Amniotic epithelial cell (primary cell): ENCODE results near the gene PRSS21.

Source experiments
- DNase-seq: peaks from one replicate; pipeline ENCODE4 v3.0.0-alpha.2; 2010; ENCODE audit warnings: low read depth

Gene PRSS21

DNA sequence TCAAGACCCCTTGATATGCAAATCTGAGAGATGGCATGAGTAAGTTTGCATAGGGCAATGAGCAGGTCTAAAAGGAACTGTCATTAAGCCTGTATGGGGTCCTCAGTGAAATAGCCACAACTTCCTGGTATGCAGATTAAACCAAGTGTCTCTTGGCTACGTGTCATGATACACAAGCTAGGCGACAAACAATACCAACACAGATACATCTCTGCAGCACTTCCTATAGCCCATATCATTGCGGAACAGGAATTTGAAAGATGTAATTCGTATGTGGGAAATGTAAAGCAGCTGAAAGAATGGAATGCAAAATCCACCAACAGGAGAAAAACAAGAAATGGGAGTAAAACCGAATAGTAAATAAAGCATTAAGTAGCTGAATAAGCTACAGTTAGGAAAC, 28.1 kb downstream of the PRSS21 start:
- DNase-seq, result no peak

GRCh38 chr16:2846511-2847310, 29.7 kb downstream of the PRSS21 start:
- peak; percentile 96 for DNase-seq

DNA sequence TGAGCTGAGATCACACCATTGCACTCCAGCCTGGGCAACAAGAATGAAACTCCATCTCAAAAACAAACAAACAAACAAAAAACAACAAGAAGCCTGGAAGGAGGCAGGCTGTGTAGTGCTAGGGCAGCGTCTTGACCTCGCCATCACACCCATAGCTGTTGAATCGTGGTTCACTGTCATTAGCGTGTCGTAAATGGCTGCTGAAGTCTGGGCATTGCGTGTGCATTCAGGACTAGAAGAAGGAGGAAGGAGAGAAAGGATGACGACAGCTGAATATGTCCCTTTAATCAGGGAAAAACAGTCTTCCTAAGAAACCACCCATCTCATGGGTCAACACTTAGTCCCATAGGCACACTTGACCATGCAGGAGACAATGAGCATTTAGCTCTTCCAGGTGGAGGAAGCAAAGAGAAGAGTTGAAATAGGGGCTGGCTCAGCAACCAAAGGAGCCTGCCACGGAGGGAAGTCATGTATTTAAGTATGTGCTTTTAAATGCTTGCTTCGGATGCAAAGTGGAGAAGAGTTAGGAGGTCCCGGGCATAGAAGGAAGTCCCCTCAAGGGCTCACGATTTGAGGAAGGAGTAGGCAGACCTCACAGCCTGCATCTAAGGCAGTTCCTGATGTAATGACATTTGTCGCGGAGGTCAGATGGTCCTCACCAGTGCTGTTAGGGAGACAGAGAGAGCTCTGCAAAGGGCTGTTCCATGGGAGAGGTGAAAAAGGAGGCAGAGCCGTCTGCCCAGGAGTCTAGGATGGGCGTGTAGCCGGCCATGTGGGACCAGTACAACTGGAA, 32.1 kb downstream of the PRSS21 start:
- DNase-seq, result no peak

DNA sequence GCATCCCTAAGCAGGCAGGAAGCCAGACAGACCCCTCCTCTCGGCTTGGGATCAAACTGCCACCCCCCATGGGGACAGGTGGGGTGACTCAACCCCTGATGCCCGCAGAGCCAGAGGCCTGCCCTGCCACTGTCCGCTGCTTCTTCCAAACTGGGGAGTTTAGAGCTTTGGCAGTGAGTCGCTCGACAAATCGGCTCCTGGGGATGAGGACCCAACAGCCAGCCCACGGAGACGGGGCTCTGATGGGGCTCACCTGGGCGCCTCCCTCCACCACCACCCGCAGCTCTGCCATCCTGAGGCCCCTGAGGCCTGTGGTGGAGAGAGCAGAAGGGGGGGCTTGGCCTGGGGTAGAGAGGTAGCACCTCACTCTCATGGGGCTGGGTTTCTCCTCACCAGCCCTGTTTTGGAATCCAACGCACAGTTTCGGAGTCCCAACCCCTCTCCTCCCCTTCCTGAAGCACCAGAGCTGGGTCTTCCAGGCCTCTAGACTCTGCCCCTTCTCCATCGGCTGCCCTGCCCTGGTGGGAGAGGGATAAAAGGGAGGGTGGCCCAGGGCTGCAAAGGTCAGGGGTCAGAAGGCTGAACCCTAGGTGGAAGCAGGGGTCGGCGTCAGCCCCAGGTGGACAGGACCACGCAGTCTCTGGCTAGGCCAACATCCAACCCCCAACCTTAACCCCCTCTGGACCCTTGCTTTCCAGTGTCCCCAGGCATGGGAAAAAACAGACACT, 35.1 kb downstream of the PRSS21 start:
- no peak for DNase-seq

- DNase-seq, result no peak
These were observed 35.9 kb downstream of the PRSS21 start for GRCh38 chr16:2852731-2853507.

DNA sequence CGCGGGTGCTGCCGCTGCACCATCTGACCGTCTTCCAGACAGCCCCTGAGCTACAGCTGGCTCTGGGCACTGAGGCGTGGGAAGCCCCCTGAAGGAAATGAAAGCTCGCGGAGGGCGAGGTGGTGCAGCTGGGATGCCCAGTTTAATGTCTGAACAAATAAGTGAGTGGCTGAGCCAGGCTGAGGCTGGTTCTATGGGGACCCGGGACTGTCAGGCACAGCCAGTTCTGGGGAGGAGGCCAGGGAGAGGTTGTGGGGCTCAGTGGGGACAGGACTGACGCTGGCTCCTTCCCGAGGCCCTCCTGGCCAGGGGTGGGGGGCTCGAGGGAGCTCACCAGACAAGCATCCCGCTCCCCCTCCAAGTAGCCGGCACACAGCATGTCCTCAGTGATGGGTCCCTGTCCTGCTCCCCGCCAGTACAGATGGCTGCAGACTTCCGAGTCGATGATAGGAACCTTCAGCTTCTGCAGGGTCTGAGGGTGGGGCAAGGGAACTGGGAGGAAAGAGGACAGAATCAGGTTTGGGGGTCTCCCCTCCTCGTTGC, 36.6 kb downstream of the PRSS21 start:
- DNase-seq, result no peak

- DNase-seq, result no peak
These were observed 37.8 kb downstream of the PRSS21 start for GRCh38 chr16:2854700-2855309.

DNA sequence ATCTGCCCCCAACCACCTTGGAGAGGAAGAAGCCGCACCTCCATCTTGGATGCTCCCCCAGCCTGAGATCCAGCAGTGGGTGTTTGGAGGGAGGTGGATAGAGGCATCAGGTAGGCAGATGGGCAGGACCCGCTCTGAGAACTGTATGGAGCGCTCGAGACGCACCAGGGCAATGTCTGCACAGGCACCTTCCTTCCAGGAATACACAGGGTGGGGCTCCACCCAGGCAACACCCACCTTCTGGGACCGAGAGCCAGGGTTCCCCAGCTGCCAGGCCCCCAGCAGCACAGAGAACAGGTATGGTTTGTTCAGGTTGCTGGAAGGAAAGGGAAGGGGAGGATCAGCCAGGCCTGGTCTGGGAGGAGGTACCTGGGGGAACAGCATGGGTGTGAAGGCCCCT, 38.5 kb downstream of the PRSS21 start:
- no peak for DNase-seq

DNA sequence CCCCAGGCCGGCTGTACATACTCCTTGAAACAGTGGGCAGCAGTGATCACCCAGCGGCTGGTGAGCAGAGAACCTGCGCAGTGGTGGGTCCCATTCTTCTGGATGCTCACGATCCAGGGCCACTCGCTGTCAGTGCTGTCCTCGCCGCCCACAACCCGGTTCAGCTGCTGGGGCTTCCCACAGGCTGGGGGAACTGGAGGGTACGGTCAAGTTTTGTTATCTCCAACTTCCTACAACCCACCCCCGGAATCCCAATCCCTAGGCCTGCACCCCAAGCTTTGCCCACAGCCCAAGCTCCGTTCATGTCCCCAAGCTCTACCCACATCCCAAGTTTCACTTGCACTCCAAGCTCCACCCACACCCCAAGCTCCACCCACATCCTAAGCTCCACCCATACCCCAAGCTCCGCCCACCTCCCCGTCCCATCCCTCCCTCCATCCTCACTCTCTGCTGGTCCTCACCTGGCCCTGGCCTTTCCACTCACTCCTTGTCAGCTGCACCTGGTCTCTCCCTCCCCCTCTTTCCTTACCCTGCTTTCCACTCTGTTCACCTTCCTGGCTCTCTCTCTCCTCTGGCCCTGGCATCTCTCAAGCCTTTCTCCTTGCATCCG, 39.1 kb downstream of the PRSS21 start:
- no peak for DNase-seq

DNA sequence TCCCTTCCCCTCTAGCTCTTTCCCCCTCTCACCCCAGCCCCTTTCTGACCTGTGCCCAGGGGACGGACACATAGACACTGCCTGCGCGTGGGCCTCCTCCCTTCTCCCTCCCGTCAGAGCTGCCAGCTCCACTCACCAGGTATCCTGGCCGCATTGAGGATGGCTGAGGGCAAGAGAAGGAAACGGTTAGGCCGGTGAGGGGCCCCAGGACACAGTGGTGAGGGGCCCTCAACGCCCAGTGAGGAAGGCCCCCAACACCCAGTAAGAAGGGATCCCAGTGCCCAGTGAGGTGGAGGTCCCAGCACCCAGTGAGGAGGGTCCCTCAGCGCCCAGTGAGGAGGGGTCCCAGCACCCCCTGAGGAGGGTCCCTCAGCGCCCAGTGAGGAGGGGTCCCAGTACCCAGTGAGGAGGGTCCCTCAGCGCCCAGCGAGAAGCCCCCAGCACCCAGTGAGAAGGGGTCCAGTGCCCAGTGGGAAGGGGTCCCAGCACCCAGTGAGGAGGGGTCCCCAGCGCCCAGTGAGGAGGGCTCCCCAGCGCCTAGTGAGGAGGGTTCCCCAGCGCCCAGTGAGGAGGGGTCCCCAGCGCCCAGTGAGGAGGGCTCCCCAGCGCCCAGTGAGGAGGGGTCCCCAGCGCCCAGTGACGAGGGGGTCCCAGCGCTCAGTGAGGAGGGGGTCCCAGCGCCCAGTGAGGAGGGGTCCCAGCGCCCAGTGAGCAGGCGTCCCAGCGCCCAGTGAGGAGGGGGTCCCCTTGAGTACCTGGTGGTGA, 39.8 kb downstream of the PRSS21 start:
- no peak for DNase-seq

DNA sequence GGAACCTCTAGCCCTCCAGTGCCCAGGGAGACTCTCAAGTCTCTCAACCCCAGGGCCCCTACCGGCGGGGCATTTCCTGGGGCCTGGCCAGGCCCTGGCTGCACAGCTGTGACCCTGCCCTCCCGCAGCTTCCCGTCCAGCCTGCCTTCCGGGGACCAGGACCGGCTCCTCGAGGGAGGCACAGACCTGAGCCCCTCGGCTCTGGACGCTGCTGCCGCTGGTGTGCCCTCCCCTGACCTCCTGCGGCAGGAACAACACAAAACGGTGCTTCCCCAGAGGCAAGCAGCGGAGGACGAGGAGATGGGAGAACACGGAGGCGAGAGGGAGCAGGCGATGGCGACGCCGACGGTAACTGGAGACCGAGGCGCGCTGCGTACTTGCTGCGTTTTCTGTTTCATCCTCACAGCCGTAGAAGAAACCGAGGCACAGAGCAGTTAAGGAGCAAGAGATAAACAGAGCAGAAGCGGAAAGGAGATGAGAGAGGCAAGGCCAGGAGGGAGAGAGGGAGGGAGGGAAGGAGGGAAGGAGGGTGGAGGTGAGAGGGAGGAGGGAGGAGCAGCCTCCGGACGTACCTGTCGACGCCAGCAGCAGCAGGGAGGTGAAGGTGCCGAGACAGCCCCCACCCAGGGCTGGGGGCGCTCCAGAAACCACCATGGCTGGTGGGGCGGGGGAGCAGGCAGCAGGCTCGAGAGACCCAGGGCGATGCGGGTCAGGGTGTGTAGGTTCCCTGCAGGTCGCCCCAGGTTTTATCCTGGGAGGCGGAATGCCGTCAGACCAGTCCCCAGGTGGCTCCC, 40.6 kb downstream of the PRSS21 start, which contains the start of gene PRSS22:
Gene PRSS22 (minus strand): TSS at position 720 of the 794 bp plus-strand sequence. CDS start 66 bp downstream, at position 654.
- no peak for DNase-seq

DNA sequence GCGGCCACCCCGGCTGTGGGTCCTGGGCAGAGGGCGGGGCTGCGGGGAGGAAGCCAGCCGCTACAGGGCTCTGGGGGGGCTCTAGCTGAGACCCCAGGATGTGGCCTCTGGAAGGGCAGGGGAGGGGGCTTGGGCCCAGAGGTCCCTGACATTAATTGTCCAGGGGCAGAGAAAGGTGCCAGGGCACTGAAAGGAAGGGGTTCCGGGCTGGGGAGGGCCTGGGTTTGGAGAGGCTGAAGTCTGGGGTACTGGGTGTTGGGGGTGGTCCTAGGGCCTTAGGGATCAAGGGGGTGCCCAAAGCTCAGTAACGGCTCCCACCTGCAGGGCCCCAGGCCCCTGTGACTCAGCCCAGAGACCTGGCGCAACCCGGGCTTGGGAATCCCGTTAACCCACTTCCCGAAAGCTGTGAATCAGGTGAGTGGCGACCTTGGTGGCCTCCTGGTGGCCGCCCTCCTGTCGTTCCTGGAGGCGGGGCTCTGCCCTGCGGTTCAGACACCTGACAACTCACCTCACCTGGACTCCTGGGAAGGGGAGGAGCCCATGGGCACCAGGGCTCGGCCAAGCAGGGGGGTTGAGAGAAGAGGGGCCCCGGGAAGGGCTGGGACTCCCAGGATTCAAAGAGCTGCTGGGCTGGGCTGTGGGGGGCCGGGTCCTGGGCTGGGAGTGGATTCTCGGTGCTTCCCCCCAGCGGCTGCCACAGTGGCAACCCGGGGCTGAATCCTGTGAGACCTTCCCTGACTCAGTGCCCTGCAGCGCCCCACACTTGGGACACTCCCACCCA, 41.4 kb downstream of the PRSS21 start:
- DNase-seq, result no peak

DNA sequence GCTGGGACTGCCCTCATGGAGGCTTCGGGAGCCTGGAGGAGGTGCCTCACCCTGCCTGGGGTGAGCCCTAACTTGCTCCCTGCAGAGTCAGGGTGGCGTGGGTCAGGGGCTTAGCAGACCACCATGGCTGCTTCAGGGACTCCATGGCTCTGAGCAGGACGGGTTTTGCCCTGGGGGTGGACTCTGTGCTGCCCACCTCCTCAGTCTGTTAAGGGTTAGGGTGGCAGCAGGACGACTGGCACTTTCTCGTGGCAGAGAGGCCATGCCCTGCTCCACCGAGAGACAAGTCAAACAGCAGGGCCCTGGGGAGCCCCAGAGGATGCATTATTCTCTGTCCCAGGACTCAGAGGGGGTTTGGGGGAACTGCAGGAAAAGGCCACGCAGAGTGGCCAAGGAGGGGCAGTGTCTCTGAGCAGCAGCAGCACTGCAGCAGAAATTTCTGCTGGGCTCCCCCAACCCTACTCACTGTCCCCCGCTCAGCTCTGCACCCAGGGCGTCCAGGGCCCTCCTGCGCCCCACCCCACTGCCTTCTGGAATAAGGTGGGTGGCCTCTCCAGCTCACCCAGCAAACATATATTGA, 42.7 kb downstream of the PRSS21 start:
- DNase-seq, result no peak

- no peak for DNase-seq
These were observed 44.0 kb downstream of the PRSS21 start for GRCh38 chr16:2860826-2861567.

- DNase-seq, result no peak
These were observed 48.6 kb downstream of the PRSS21 start for GRCh38 chr16:2865651-2866050.

GRCh38 chr16:2866431-2866830, 49.4 kb downstream of the PRSS21 start:
- DNase-seq, result no peak

DNA sequence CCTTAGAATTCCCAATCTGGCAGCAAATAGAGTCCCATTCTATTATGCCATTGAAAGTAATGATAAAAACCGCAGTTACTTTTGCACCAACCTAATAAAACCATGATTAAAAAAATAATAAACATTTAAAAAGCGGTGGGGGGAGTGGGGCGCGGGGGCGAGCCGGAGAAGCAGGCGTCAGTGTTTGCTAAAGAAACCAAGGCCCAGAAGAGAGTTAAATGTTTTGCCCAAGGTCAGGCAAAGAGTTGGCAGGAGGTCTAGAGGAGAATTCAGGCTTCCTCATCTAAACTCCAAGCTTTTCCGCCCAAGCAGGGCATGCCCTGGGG, 50.6 kb downstream of the PRSS21 start:
- DNase-seq, result no peak
